Panc1 (cell line): ENCODE measurements around the gene LGALS4. TPM values are rescaled to one million over a fixed set of nuclear protein-coding genes. Genes with fewer than 3 reads are reported as not detected.
"Not testable (repeated sequence)": the region's sequence is repeated elsewhere in the genome, so short reads cannot be mapped to it uniquely, and the experiment has no call there.

ENCODE experiments used
- ATAC-seq: fragments of 200-7000 bp; cut with Tn5 transposase; 2 replicates; pipeline ENCODE4 v1.9.1; 2020; ENCODE audit warnings: mild to moderate bottlenecking, moderate library complexity
- BruUV-seq: library from RNA; stranded (reverse); fragments of 400-500 nt; replicated peaks from 2 replicates; lab custom pipeline; 2021; lab: Mats Ljungman, UMichigan
- CTCF ChIA-PET: fragments of 300-600 bp; sonication (Branson Sonifier 250); formaldehyde crosslinking; loops from one replicate; lab custom pipeline; 2022; ENCODE audit warnings: antibody characterized with exemption; lab: Charles Lee
- POLR2A ChIA-PET: fragments of 300-600 bp; sonication (Branson Sonifier 250); formaldehyde crosslinking; loops from one replicate; lab custom pipeline; 2022; ENCODE audit warnings: antibody characterized with exemption; lab: Charles Lee
- DNase-seq: peaks from one replicate; pipeline ENCODE4 v3.0.0-alpha.2; 2010; ENCODE audit warnings: low read depth, low spot score
- H3K27ac ChIP-seq: 2 replicates; pipeline ENCODE4 v1.5.1; 2011; ENCODE audit warnings: mild to moderate bottlenecking, low read length, inconsistent platforms
- H3K27me3 ChIP-seq: fragments of 200-500 bp; sonication (Bioruptor generic); 2 replicates; pipeline ENCODE4 v1.6.0; 2014; ENCODE audit warnings: low read length, inconsistent platforms; ENCODE audit not compliant: control insufficient read depth, insufficient read depth
- H3K36me3 ChIP-seq: fragments of 200-500 bp; sonication (Bioruptor generic); 2 replicates; pipeline ENCODE4 v1.5.1; 2014; ENCODE audit warnings: inconsistent platforms, mild to moderate bottlenecking, low read length, moderate library complexity; ENCODE audit not compliant: control insufficient read depth, insufficient read depth
- H3K4me1 ChIP-seq: 2 replicates; pipeline ENCODE4 v1.5.1; 2011; ENCODE audit warnings: inconsistent platforms, mild to moderate bottlenecking, low read length, moderate library complexity; ENCODE audit not compliant: control insufficient read depth, insufficient read depth
- H3K4me3 ChIP-seq, 2 experiments: 2 replicates each; pipeline ENCODE4 v1.5.1; 2011 to 2012; ENCODE audit warnings: low read depth in 2 of 2, low read length in 2 of 2, mild to moderate bottlenecking in 2 of 2, inconsistent platforms in 1 of 2, moderate library complexity in 1 of 2
- H3K9me3 ChIP-seq: fragments of 200-500 bp; sonication (Bioruptor generic); 2 replicates; pipeline ENCODE4 v1.5.1; 2014; ENCODE audit warnings: low read depth, mild to moderate bottlenecking, inconsistent platforms, low read length, moderate library complexity; ENCODE audit not compliant: control insufficient read depth, insufficient read depth
- CTCF ChIP-seq: fragments of 450-650 bp; IDR thresholded peaks from 2 replicates; pipeline ENCODE4 v1.5.1; 2017; ENCODE audit warnings: mild to moderate bottlenecking
- POLR2AphosphoS5 ChIP-seq: IDR thresholded peaks from 2 replicates; pipeline ENCODE4 v1.6.1; 2012; ENCODE audit warnings: mild to moderate bottlenecking, low read depth, low read length, moderate library complexity
- REST ChIP-seq, 2 experiments: IDR thresholded peaks; 2 replicates each; pipeline ENCODE4 v1.6.1; 2011 to 2012; ENCODE audit warnings: low read depth in 2 of 2, control low read depth in 1 of 2, low read length in 1 of 2, mild to moderate bottlenecking in 1 of 2, moderate library complexity in 1 of 2; ENCODE audit not compliant: insufficient read depth in 1 of 2
- SIN3A ChIP-seq: IDR thresholded peaks from 2 replicates; pipeline ENCODE4 v1.6.1; 2012; ENCODE audit warnings: low read depth, mild to moderate bottlenecking, low read length, moderate library complexity, borderline replicate concordance; ENCODE audit not compliant: insufficient read depth
- TCF7L2 ChIP-seq: IDR thresholded peaks from 2 replicates; pipeline ENCODE4 v1.6.1; 2011; ENCODE audit warnings: mild to moderate bottlenecking, low read depth, low read length, inconsistent platforms
- in situ Hi-C: cut with HindIII; loops from 2 replicates; pipeline ENCODE4 v1.10.0; 2016; ENCODE audit warnings: low sequenced_read_pairs, low pct_unique_long_range_greater_than_20kb
- intact Hi-C: fragments of 100-400 bp; cut with micrococcal nuclease; formaldehyde crosslinking; loops from one replicate; pipeline ENCODE4 v1.10.0; 2022; ENCODE audit not compliant: unreplicated experiment
- total RNA-seq: library from RNA; stranded (reverse); gene quantifications from one replicate; pipeline ENCODE4 v1.2.1, GENCODE V29; 2021; ENCODE audit not compliant: unreplicated experiment

Gene LGALS4
- total RNA-seq, 1 experiment from 2014 or later: 3.9 TPM

GRCh38 chr19:38785187-38785699 is 27.5 kb downstream of the LGALS4 start:
- Histone ChIP-seq H3K36me3 (no peaks in the 10 kb centered on the region), H3K27me3 (no peaks in the 10 kb centered on the region), H3K9me3 (no peaks in the 10 kb centered on the region), H3K4me3 (no peak overlapping the region), H3K27ac (no peak overlapping the region), H3K4me1 (peaks cover 9% of the 10 kb centered on the region)
- ChIA-PET POLR2A (interaction anchor here (0.6 kb wide), 1 partner anchor 64 kb away, joined by 3 read pairs; no protein-coding TSS in a partner anchor), CTCF (interaction anchor here (0.6 kb wide), 1 partner anchor 72 kb away, joined by 4 read pairs; no protein-coding TSS in a partner anchor)
- ATAC-seq (no peak), DNase-seq (no peak)
- TF ChIP-seq REST (IDR thresholded peaks at IDR 0.05; ENCODE audit: insufficient read depth in 1 of 2, low read depth in 2 of 2, low read length in 1 of 2) (no peak), SIN3A (no peak), TCF7L2 (no peak), POLR2AphosphoS5 (no peak), CTCF (no peak)
- no TSS peak for BruUV-seq
- in situ Hi-C loops: loop anchor here (25.0 kb wide), 1 partner anchor 1002 kb away; the partner anchor contains the start of gene LEUTX
- intact Hi-C loops: no loop called here

- DNase-seq: no peak
- no peak for ATAC-seq
- Histone ChIP-seq H3K27ac (no peak overlapping the region), H3K4me3 (no peak overlapping the region), H3K36me3 (no peaks in the 10 kb centered on the region), H3K4me1 (peaks cover 9% of the 10 kb centered on the region), H3K27me3 (no peaks in the 10 kb centered on the region), H3K9me3 (no peaks in the 10 kb centered on the region)
- ChIA-PET POLR2A (interaction anchor here (0.6 kb wide), 1 partner anchor 153 kb away, joined by 15 read pairs; no protein-coding TSS in a partner anchor), CTCF (interaction anchor here (1.0 kb wide), 1 partner anchor 14 kb away, joined by 4 read pairs; no protein-coding TSS in a partner anchor)
- no TSS peak for BruUV-seq
- TF ChIP-seq POLR2AphosphoS5 (no peak), REST (IDR thresholded peaks at IDR 0.05; ENCODE audit: insufficient read depth in 1 of 2, low read depth in 2 of 2, low read length in 1 of 2) (no peak), TCF7L2 (no peak), SIN3A (no peak), CTCF (no peak)
- in situ Hi-C loops: loop anchor here (25.0 kb wide), 1 partner anchor 1003 kb away; the partner anchor contains the start of gene LEUTX
- intact Hi-C loops: no loop called here
These were observed 28.5 kb downstream of the LGALS4 start for GRCh38 chr19:38784224-38784623.

GRCh38 chr19:38782212-38782611 is 30.5 kb downstream of the LGALS4 start:
- ChIA-PET CTCF (interaction anchor here (0.7 kb wide), 1 partner anchor 96 kb away, joined by 6 read pairs; the partner anchor contains the start of gene RINL), POLR2A (interaction anchor here (1.2 kb wide), 1 partner anchor 114 kb away, joined by 10 read pairs; no protein-coding TSS in a partner anchor)

More at GRCh38 chr19:38782212-38782611, 30.5 kb downstream of the LGALS4 start:
- H3K4me1 ChIP-seq, H3K9me3 ChIP-seq, H3K4me3 ChIP-seq, DNase-seq, ATAC-seq, H3K27ac ChIP-seq, BruUV-seq, intact Hi-C loops, H3K27me3 ChIP-seq, H3K36me3 ChIP-seq: not testable (repeated sequence)
- in situ Hi-C loops: loop anchor here (25.0 kb wide), 1 partner anchor 1005 kb away; the partner anchor contains the start of gene LEUTX
